ENCODE data around the gene ARAP1. TPM values are rescaled to one million over a fixed set of nuclear protein-coding genes. Genes with fewer than 3 reads are reported as not detected.

ARAP1 gene
- total RNA-seq, 1 donor from 2014 or later: 80.6 TPM

- DNase-seq (ENCODE audit: low spot score): no peak
Measured at GRCh38 chr11:72668629-72669347, 83.4 kb downstream of the ARAP1 start.

GRCh38 chr11:72665911-72666472, 86.2 kb downstream of the ARAP1 start:
- DNase-seq (ENCODE audit: low spot score): no peak

- DNase-seq (ENCODE audit: low spot score): no peak
Measured at GRCh38 chr11:72662036-72662435, 90.2 kb downstream of the ARAP1 start.

- DNase-seq (ENCODE audit: low spot score): no peak
Measured at GRCh38 chr11:72661486-72661885, 90.7 kb downstream of the ARAP1 start.

- DNase-seq (ENCODE audit: low spot score): no peak
Measured at GRCh38 chr11:72658989-72659640, 93.1 kb downstream of the ARAP1 start.

- DNase-seq (ENCODE audit: low spot score): no peak
Measured at GRCh38 chr11:72657411-72658100, 94.7 kb downstream of the ARAP1 start.

GRCh38 chr11:72655896-72656464, 96.2 kb downstream of the ARAP1 start:
- no peak for DNase-seq (ENCODE audit: low spot score)

GRCh38 chr11:72655014-72655413, 97.2 kb downstream of the ARAP1 start:
- DNase-seq (ENCODE audit: low spot score): no peak

GRCh38 chr11:72653649-72654048, 98.6 kb downstream of the ARAP1 start:
- no peak for DNase-seq (ENCODE audit: low spot score)

- no peak for DNase-seq (ENCODE audit: low spot score)
Measured at GRCh38 chr11:72652873-72653630, 99.2 kb downstream of the ARAP1 start.

- no peak for DNase-seq (ENCODE audit: low spot score)
Measured at GRCh38 chr11:72652133-72652532, 100.1 kb downstream of the ARAP1 start.

- DNase-seq (ENCODE audit: low spot score): no peak
Measured at GRCh38 chr11:72649215-72649976, 102.8 kb downstream of the ARAP1 start.

GRCh38 chr11:72648384-72649136, 103.6 kb downstream of the ARAP1 start:
- no peak for DNase-seq (ENCODE audit: low spot score)

- no peak for DNase-seq (ENCODE audit: low spot score)
Measured at GRCh38 chr11:72647882-72648281, 104.3 kb downstream of the ARAP1 start.

- DNase-seq (ENCODE audit: low spot score): no peak
Measured at GRCh38 chr11:72646472-72646871, 105.7 kb downstream of the ARAP1 start.

- DNase-seq (ENCODE audit: low spot score): no peak
Measured at GRCh38 chr11:72646024-72646423, 106.2 kb downstream of the ARAP1 start.

- no peak for DNase-seq (ENCODE audit: low spot score)
Measured at GRCh38 chr11:72643547-72643946, 108.7 kb downstream of the ARAP1 start.

GRCh38 chr11:72642884-72643522, 109.2 kb downstream of the ARAP1 start:
- DNase-seq (ENCODE audit: low spot score): no peak

All from mesenteric fat pad (tissue), 1 donor.